B cell (primary cell): ENCODE results near the gene ITGB2. TPM values are rescaled to one million over a fixed set of nuclear protein-coding genes. Genes with fewer than 3 reads are reported as not detected.

Source experiments
- ATAC-seq: fragments of 200-7000 bp; cut with Tn5 transposase; one replicate; pipeline ENCODE4 v1.10.0; 2021; ENCODE audit warnings: low read depth, mild to moderate bottlenecking, moderate number of reproducible peaks, moderate library complexity
- CTCF ChIA-PET: fragments of 350-600 bp; sonication (Branson Sonifier 250); formaldehyde crosslinking; loops from one replicate; lab custom pipeline; 2021; ENCODE audit warnings: antibody characterized with exemption, inconsistent platforms; lab: Charles Lee
- POLR2A ChIA-PET: fragments of 350-600 bp; sonication (Branson Sonifier 250); formaldehyde crosslinking; loops from one replicate; lab custom pipeline; 2021; ENCODE audit warnings: antibody characterized with exemption; lab: Charles Lee
- DNase-seq: peaks from one replicate; pipeline ENCODE4 v3.0.0; 2013
- H2AFZ ChIP-seq: 2 replicates; pipeline ENCODE4 v1.6.1; 2012; ENCODE audit warnings: mild to moderate bottlenecking, low read depth, low read length; ENCODE audit not compliant: insufficient read depth, poor library complexity, severe bottlenecking
- H3K27ac ChIP-seq, 2 donors: 1 replicate in 1 of 2; 2 replicates in 1 of 2; pipeline ENCODE4 v1.5.1; 2012 to 2013; ENCODE audit warnings: low read length in 2 of 2, mild to moderate bottlenecking in 2 of 2, moderate library complexity in 1 of 2
- H3K27me3 ChIP-seq, 4 experiments: fragments of 200-600 bp in 1 of 4; sonication (generic) in 1 of 4; replicated peaks in 1 of 4; 1 replicate in 2 of 4; 2 replicates in 2 of 4; pipeline versions ENCODE4 v1.6.1 to v1.7.0; 2013 to 2016; ENCODE audit warnings: low read length in 3 of 4, mild to moderate bottlenecking in 2 of 4, mixed read lengths in 1 of 4, moderate library complexity in 1 of 4; ENCODE audit not compliant: insufficient read depth in 4 of 4, control insufficient read depth in 3 of 4; ENCODE audit errors: control extremely low read depth in 1 of 4
- H3K36me3 ChIP-seq, 2 experiments: replicated peaks in 1 of 2; 1 replicate in 1 of 2; 2 replicates in 1 of 2; pipeline versions ENCODE4 v1.6.1 to v1.7.1; 2013; ENCODE audit warnings: low read length in 1 of 2; ENCODE audit not compliant: insufficient read depth in 2 of 2, control insufficient read depth in 1 of 2; ENCODE audit errors: control extremely low read depth in 1 of 2, extremely low read depth in 1 of 2
- H3K4me1 ChIP-seq, 2 donors: fragments of 200-600 bp in 1 of 2; sonication (generic) in 1 of 2; 1 replicate in 1 of 2; 2 replicates in 1 of 2; pipeline versions ENCODE4 v1.5.1 to v1.6.1; 2013 to 2017; ENCODE audit warnings: low read length in 2 of 2; ENCODE audit not compliant: control insufficient read depth in 2 of 2, insufficient read depth in 2 of 2
- H3K4me2 ChIP-seq: replicated peaks from 2 replicates; pipeline ENCODE3; 2012; ENCODE audit warnings: mild to moderate bottlenecking, low read depth, low read length; ENCODE audit not compliant: poor library complexity, severe bottlenecking
- H3K4me3 ChIP-seq, 5 experiments: fragments of 200-600 bp in 1 of 5; sonication (generic) in 1 of 5; 1 replicate in 3 of 5; 2 replicates in 2 of 5; pipeline versions ENCODE4 v1.5.1 to v1.7.0; 2011 to 2016; ENCODE audit warnings: low read length in 4 of 5, mild to moderate bottlenecking in 4 of 5, low read depth in 2 of 5, control low read depth in 1 of 5, moderate library complexity in 1 of 5; ENCODE audit not compliant: insufficient read depth in 1 of 5; ENCODE audit errors: control extremely low read depth in 1 of 5, extremely low read depth in 1 of 5
- H3K79me2 ChIP-seq: fragments of 200-600 bp; sonication (generic); one replicate; pipeline ENCODE4 v1.6.0; 2016; ENCODE audit warnings: low read length; ENCODE audit not compliant: control insufficient read depth, insufficient read depth
- H3K9ac ChIP-seq: fragments of 200-600 bp; sonication (generic); 2 replicates; pipeline ENCODE4 v1.6.1; 2017; ENCODE audit warnings: mild to moderate bottlenecking, low read length, moderate library complexity
- H3K9me3 ChIP-seq, 3 donors: one replicate each; pipeline versions ENCODE4 v1.6.1 to v1.7.1; 2013; ENCODE audit warnings: low read length in 2 of 3; ENCODE audit not compliant: control insufficient read depth in 2 of 3, insufficient read depth in 1 of 3; ENCODE audit errors: control extremely low read depth in 1 of 3
- H4K20me1 ChIP-seq: 2 replicates; pipeline ENCODE4 v1.6.0; 2012; ENCODE audit warnings: mild to moderate bottlenecking, low read length; ENCODE audit not compliant: insufficient read depth, control insufficient read depth, poor library complexity, severe bottlenecking
- H3K27ac Mint-ChIP-seq: one replicate; pipeline ENCODE4 v1.8.0; 2021; ENCODE audit warnings: mixed read lengths
- H3K27me3 Mint-ChIP-seq: one replicate; pipeline ENCODE4 v1.8.0; 2021; ENCODE audit warnings: mixed read lengths
- H3K4me1 Mint-ChIP-seq: one replicate; pipeline ENCODE4 v1.8.0; 2021; ENCODE audit warnings: mixed read lengths
- H3K4me3 Mint-ChIP-seq: one replicate; pipeline ENCODE4 v1.8.0; 2021; ENCODE audit warnings: mixed read lengths
- H3K9me3 Mint-ChIP-seq: one replicate; pipeline ENCODE4 v1.8.0; 2022; ENCODE audit warnings: mixed read lengths; ENCODE audit not compliant: insufficient read depth
- CTCF ChIP-seq: fragments of 200-600 bp; IDR thresholded peaks from one replicate; pipeline ENCODE4 v1.8.0; 2022; ENCODE audit warnings: antibody characterized with exemption, mild to moderate bottlenecking
- EZH2 ChIP-seq: IDR thresholded peaks from 2 replicates; pipeline ENCODE4 v1.6.1; 2012; ENCODE audit warnings: borderline replicate concordance, low read depth, mild to moderate bottlenecking, moderate library complexity, low read length; ENCODE audit not compliant: insufficient read depth, poor library complexity, severe bottlenecking
- WGBS: methylation state at CpG from one replicate; pipeline ENCODE4 v1.1.5; 2013; ENCODE audit warnings: missing lambda C conversion rate; ENCODE audit not compliant: insufficient coverage; 5-methylcytosine and 5-hydroxymethylcytosine counted together
- intact Hi-C: fragments of 100-400 bp; cut with micrococcal nuclease; formaldehyde crosslinking; loops from one replicate; pipeline ENCODE4 v1.10.0; 2022
- polyA plus RNA-seq: library from polyadenylated mRNA; depleted of rRNA; stranded (reverse); fragments of >200 nt; gene quantifications from 2 replicates; pipeline ENCODE4 v1.2.3, GENCODE V29; 2012
- total RNA-seq, 2 donors: library from RNA; stranded (reverse); fragments of 120-200 nt in 1 of 2; gene quantifications; 1 replicate in 1 of 2; 2 replicates in 1 of 2; pipeline versions ENCODE4 v1.2.3 to v1.2.4, GENCODE V29; 2013 to 2022

The ITGB2 gene
- total and polyA plus RNA-seq, 2 donors (not counting 1 experiment from before 2014, with no cell fraction given) = 102 to 368 TPM

DNA sequence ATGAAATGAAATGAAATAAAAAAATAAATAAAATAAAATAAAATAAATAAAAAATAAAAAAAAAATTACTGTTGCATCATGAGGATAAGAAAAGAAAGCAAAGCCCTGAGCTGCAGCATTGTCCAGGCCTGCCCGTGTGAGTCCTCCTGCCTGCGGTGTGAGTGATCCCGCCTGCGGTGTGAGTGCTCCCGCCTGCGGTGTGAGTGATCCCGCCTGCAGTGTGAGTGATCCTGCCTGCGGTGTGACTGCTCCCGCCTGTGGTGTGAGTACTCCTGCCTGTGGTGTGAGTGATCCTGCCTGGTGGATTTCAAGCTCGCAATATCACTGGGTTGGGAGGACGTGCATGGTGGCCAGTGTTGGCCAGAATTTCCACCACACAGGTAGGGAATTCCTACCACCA lies 24.8 kb downstream of the ITGB2 start:
- H4K20me1 ChIP-seq = peaks cover 39% of the 10 kb centered on the region
- peaks cover 0 to 3% (median 0%) of the 10 kb centered on the region in 3 donors for H3K9me3 ChIP-seq
- H3K36me3 ChIP-seq = peaks cover 0 to 59% of the 10 kb centered on the region in 2 experiments
- Mint-ChIP-seq H3K27ac (no peak overlapping the region), H3K27me3 (no peaks in the 10 kb centered on the region), H3K4me3 (no peak overlapping the region), H3K9me3 (no peaks in the 10 kb centered on the region), H3K4me1 (peaks cover 27% of the 10 kb centered on the region)
- H3K9ac ChIP-seq = no peak overlapping the region
- H3K27me3 ChIP-seq = no peaks in the 10 kb centered on the region
- intact Hi-C loops = no loop called here
- peaks cover 3 to 18% of the 10 kb centered on the region in 2 donors for H3K4me1 ChIP-seq
- no peak overlapping the region for H3K4me3 ChIP-seq
- peaks cover 15% of the 10 kb centered on the region for H3K79me2 ChIP-seq
- H2AFZ ChIP-seq = no peak overlapping the region
- TF ChIP-seq CTCF (no peak), EZH2 (no peak)
- ChIA-PET POLR2A (interaction anchor here (0.6 kb wide), 2 partner anchors 18 to 880 kb away, joined by 3 to 4 read pairs; no protein-coding TSS in a partner anchor), CTCF (interaction anchor here (0.7 to 12.5 kb wide), 6 partner anchors 15 to 242 kb away, joined by 3 to 204 read pairs (median 8); partner anchors contain the start of genes ITGB2 and UBE2G2)
- ATAC-seq (no peak), DNase-seq (no peak)
- H3K4me2 ChIP-seq = no peak overlapping the region
- over 99% methylated on average over 9 of the region's 11 CpGs for WGBS
- H3K27ac ChIP-seq = no peak overlapping the region

GRCh38 chr21:44894687-44895302 lies 25.9 kb downstream of the ITGB2 start:
- Histone ChIP-seq H3K79me2 (peaks cover 15% of the 10 kb centered on the region), H3K9me3 (peaks cover 0 to 3% (median 0%) of the 10 kb centered on the region in 3 donors), H3K27me3 (no peaks in the 10 kb centered on the region), H4K20me1 (peaks cover 39% of the 10 kb centered on the region), H3K4me3 (no peak overlapping the region), H3K4me2 (no peak overlapping the region), H3K27ac (no peak overlapping the region), H3K4me1 (peaks cover 3 to 18% of the 10 kb centered on the region in 2 donors), H3K36me3 (peaks cover 0 to 59% of the 10 kb centered on the region in 2 experiments), H2AFZ (no peak overlapping the region), H3K9ac (no peak overlapping the region)
- DNase-seq (no peak), ATAC-seq (no peak)
- Mint-ChIP-seq H3K27ac (no peak overlapping the region), H3K4me1 (peaks cover 27% of the 10 kb centered on the region), H3K9me3 (no peaks in the 10 kb centered on the region), H3K4me3 (no peak overlapping the region), H3K27me3 (no peaks in the 10 kb centered on the region)
- no peak for TF ChIP-seq EZH2
- TF ChIP-seq CTCF = no peak
- ChIA-PET POLR2A (interaction anchor here (1.1 kb wide), 1 partner anchor 37 kb away, joined by 3 read pairs; no protein-coding TSS in a partner anchor), CTCF (interaction anchor here (0.8 to 12.5 kb wide), 14 partner anchors 13 to 243 kb away, joined by 3 to 204 read pairs (median 8); partner anchors contain the start of genes ITGB2, PTTG1IP and UBE2G2)
- WGBS = 67% methylated on average over 16 of the region's 19 CpGs
- intact Hi-C loops = no loop called here
